Lower leg skin (tissue), 4 donors: ENCODE data around the gene STX18. TPM values are rescaled to one million over a fixed set of nuclear protein-coding genes. Genes with fewer than 3 reads are reported as not detected.
"Not testable (repeated sequence)": the region's sequence is repeated elsewhere in the genome, so short reads cannot be mapped to it uniquely, and the experiment has no call there.

Source experiments
- DNase-seq, 2 donors: peaks; one replicate each; pipeline ENCODE4 v3.0.0-alpha.2; 2019; ENCODE audit warnings: low spot score in 2 of 2
- H3K4me3 ChIP-seq: fragments of 200-600 bp; sonication (generic); 2 replicates; pipeline ENCODE4 v1.5.1; 2017; ENCODE audit warnings: mild to moderate bottlenecking, low read depth; ENCODE audit not compliant: poor library complexity, severe bottlenecking
- POLR2A ChIP-seq, 2 donors: fragments of 450-650 bp; IDR thresholded peaks; one replicate each; pipeline ENCODE4 v1.6.1; 2016 to 2017; ENCODE audit warnings: antibody characterized with exemption in 2 of 2, mild to moderate bottlenecking in 1 of 2, moderate library complexity in 1 of 2
- WGBS, 2 donors: methylation state at CpG; one replicate each; pipeline ENCODE4 v1.1.5; 2018; 5-methylcytosine and 5-hydroxymethylcytosine counted together
- intact Hi-C: fragments of 100-400 bp; cut with DNase I; formaldehyde crosslinking; loops from one replicate; pipeline ENCODE4 v1.15.0; 2023; ENCODE audit warnings: low total_unique reads
- total RNA-seq, 4 donors: library from RNA; depleted of rRNA; stranded (reverse); fragments of >200 nt; gene quantifications; one replicate each; pipeline ENCODE4 v1.1.0, GENCODE V29; 2016
- TF ChIP-seq, protein P1 (sequence below), 3 donors: fragments of 450-650 bp; IDR thresholded peaks; one replicate each; pipeline ENCODE4 v1.5.1; 2016; ENCODE audit warnings: antibody characterized with exemption in 3 of 3, mild to moderate bottlenecking in 3 of 3, moderate library complexity in 2 of 3

The STX18 gene
- total RNA-seq, 4 donors from 2014 or later: 18.1 to 24.6 (median 21.5) TPM

DNA sequence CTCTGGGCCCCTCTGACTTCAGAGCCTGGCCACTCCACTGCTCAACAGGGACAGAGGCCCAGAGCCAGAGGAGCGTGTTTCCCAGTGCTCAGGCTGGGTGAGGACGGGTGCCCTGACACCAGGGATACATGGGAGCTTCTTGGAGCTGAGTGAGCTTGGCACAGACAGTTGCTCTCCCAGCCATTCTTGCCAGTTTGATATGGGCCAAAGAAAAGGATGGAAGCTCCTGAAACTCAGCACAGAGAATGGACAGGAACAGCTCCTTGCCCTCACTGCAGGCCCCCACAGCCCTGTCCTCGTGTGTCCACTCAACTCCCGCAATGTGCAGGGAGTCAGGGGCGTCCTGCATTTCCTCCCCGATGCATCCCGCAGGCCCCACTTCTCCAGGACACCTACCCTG is 116.2 kb downstream of the STX18 start:
- WGBS, 2 donors: 83 to 91% methylated on average over 7 of the region's 7 CpGs
- intact Hi-C loops: no loop called here
- DNase-seq: peak in 1 of 2 donors; percentile 76
- no peak overlapping the region for H3K4me3 ChIP-seq
- TF ChIP-seq POLR2A (IDR thresholded peaks at IDR 0.05): no peak
- TF ChIP-seq, protein P1, sequence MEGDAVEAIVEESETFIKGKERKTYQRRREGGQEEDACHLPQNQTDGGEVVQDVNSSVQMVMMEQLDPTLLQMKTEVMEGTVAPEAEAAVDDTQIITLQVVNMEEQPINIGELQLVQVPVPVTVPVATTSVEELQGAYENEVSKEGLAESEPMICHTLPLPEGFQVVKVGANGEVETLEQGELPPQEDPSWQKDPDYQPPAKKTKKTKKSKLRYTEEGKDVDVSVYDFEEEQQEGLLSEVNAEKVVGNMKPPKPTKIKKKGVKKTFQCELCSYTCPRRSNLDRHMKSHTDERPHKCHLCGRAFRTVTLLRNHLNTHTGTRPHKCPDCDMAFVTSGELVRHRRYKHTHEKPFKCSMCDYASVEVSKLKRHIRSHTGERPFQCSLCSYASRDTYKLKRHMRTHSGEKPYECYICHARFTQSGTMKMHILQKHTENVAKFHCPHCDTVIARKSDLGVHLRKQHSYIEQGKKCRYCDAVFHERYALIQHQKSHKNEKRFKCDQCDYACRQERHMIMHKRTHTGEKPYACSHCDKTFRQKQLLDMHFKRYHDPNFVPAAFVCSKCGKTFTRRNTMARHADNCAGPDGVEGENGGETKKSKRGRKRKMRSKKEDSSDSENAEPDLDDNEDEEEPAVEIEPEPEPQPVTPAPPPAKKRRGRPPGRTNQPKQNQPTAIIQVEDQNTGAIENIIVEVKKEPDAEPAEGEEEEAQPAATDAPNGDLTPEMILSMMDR (IDR thresholded peaks at IDR 0.05): no peak

DNA sequence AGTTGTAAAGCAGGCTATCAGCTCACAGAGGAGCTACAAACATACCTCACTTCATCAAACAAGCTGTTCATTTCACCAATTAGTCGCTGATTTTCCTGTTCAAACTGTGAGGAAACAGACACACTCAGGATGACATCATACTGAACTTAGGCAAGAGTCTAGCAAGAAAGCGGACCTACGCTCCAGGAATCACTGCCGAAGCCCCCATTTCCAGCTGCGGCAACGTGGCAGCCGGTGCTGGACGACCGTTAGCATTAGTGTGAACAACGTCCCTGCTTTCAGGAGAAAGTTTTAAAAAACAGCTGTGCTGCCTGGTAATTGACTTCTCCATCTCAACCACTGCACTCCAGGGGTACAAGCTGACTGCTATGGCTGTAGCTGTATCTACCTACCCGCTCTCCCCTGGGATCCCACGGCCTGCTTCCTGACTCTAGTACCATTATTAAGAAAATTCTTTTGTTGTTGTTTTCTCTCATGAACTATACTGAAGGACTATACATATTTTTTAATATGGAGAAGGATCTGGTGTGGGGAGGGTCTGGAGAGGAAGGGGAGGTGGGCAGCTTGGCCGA is 116.6 kb downstream of the STX18 start:
- TF ChIP-seq POLR2A (IDR thresholded peaks at IDR 0.05): no peak
- TF ChIP-seq, protein P1 (IDR thresholded peaks at IDR 0.05): no peak
- intact Hi-C loops: no loop called here
- DNase-seq: peak in 1 of 2 donors; percentile 54
- WGBS, 2 donors: 91 to 92% methylated on average over 13 of the region's 13 CpGs
- no peak overlapping the region for H3K4me3 ChIP-seq

DNA sequence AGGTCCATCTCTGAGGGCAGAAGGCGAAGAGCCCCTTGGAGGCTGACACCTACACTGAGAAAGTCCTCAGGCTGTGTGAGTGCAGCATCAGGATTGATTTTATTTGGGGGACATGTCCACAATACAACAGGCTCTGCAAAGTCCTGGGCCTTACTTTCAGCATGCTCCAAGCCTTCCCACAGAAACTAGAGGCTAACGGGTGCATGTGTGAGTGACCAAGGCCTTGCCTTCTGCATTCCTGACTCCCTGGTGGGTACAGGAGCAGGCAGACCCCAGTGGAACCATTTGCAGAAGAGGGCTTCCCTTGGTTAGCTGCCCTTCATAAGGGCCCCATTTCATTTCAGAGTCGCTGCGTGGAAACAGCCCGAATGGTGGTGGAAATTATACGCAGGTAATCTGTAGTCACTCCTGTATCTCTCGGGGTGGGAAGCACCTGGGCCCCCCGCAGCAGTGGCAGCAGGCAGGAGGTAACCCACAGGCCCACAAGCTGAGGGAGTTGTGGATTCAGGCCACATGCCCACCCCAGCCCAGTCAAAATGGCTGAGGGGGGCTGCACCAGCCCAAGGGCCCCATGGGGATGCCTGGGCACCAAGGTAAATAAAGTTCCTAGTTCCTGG is 117.2 kb downstream of the STX18 start:
- peak in 1 of 2 donors; percentile 58 for DNase-seq
- H3K4me3 ChIP-seq: no peak overlapping the region
- TF ChIP-seq, protein P1 (IDR thresholded peaks at IDR 0.05): no peak
- no peak for TF ChIP-seq POLR2A (IDR thresholded peaks at IDR 0.05)
- WGBS, 2 donors: 94 to 96% methylated on average over 7 to 8 of the region's 8 CpGs
- intact Hi-C loops: no loop called here

DNA sequence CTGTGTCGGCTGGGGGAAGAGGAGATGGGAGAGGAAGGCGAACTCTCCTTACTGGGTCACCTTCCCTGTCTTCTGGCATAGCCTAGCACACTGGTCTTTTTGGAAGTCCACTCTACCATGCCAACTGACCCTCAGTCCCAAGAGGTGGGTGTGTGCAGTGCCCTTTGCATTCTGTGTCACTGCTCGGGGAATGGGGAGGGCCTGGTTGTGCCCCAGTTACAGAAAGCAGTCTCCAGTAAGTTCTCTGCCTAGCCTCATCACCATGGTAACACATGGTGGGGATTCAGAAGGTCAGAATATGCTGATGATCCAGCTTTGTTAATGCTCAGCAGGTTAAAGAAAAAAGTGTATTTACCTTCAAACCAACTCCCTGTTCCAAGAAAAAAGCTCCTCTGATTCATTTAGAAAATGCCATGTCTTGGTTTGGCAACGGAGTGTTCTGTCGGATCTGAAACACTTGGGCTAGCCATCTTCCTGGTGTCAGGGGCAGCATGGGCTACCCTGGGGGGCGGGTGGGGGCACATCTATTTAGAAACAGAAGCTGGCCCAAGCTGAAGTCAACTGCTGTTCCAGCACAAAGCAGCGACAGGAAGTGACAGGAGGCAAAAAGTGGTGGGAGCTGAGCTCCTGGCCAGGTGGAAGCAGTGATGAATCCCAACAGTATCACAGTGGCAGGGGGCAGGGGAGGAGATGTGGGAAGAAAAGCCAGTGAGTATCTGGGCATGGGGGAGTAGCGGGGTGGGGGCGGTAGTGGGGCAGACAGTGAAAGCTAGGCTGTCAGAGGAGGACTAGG is 117.9 kb downstream of the STX18 start:
- no peak for TF ChIP-seq POLR2A (IDR thresholded peaks at IDR 0.05)
- TF ChIP-seq, protein P1 (IDR thresholded peaks at IDR 0.05): no peak
- peak in 1 of 2 donors; percentile 66 for DNase-seq
- 85 to 90% methylated on average over 9 of the region's 9 CpGs for WGBS, 2 donors
- intact Hi-C loops: no loop called here
- no peak overlapping the region for H3K4me3 ChIP-seq

DNA sequence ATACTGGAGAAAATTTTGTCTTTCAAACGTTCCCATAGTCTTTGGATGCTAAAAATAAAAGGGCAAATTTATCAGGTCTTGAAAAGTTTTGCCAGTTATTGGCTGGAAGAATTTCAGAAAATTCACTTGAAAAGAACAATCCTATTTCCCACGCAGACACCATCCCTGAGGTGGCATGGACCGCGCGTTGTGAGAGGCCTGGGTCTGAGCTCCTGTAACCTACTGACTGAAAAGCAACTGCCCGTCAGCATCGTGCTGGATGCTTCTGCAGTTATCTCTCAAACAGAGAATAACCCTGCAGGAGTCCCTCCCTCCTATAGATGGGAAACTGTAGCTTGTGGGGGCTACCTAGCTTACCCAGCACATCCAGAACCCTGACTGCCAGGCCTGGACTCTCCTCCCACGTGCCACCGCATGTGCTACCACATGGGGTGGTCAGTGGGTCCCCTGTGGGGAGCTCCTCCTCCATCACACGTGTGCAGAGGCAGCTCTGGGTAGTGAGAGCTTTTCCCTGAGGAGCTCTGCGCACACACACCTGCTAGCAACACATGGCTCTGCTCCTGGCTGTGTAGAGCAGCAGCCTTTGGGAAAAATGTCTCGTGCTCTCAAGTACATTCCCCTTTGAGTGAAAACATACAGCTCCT is 118.9 kb downstream of the STX18 start:
- no peak overlapping the region for H3K4me3 ChIP-seq
- no peak for TF ChIP-seq POLR2A (IDR thresholded peaks at IDR 0.05)
- TF ChIP-seq, protein P1 (IDR thresholded peaks at IDR 0.05): no peak
- intact Hi-C loops: no loop called here
- 81 to 82% methylated on average over 12 of the region's 12 CpGs for WGBS, 2 donors
- DNase-seq: peak in 1 of 2 donors; percentile 37

DNA sequence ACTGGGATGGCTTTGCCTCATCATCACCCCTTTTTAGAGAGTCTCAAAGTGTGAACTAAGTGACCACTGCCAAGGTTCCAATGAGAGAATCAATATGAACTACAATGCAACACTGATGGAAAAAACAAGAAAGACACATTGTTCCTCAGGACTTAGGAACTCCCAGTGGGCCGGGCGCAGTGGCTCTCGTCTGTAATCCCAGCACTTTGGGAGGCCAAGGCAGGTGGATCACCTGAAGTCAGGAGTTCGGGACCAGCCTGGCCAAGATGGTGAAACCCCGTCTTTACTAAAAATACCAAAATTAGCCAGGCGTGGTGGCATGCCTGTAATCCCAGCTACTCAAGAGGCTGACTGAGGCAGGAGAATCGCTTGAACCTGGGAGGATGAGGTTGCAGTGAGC is 119.7 kb downstream of the STX18 start:
- intact Hi-C loops, H3K4me3 ChIP-seq: not testable (repeated sequence)
- WGBS, 2 donors: 96 to 97% methylated on average over 7 of the region's 7 CpGs
- peak in 1 of 2 donors; percentile 70 for DNase-seq
